ENCODE data around the gene ANAPC4.

Gene ANAPC4

DNA sequence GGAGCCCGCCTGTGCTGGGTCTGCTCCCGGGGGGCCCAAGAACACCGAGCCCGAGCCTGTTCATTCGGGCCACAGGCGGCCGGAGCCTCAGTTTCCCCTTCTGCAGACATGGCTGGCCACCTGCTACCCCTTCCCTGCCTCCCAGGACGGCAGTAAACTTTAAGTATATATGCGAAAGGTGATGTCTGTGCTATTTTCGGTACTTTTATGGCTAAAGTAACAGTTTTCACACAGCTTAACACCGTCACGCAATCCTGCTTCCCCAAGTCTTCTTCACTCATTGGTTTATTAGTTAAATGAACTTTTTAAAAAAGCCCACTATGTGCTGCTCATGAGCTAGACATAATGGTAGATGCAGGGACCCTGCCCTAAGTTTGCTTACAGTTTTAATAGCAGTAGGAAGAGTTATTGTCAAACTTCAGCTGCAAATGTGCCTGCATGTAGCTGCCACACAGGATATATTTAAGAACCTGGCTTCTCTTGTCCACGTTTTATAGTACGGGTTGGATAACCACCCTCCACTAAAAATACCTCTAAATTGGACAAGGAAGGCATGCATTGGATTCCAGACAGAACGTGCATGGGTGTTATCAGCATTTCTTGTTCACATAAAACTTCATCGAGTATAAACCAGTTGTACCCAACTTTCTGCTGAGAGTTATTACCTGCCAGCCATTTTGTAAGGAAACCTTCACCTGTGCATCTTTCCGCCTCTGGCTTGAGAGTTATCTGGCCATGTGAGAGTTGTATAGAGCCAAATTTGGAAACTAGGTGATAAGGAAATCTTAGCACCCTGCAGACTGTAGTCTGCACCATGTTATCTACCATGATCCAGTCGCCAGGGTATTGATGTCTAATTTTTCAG lies 741 bp downstream of the ANAPC4 start:
- no peak for DNase-seq

DNA sequence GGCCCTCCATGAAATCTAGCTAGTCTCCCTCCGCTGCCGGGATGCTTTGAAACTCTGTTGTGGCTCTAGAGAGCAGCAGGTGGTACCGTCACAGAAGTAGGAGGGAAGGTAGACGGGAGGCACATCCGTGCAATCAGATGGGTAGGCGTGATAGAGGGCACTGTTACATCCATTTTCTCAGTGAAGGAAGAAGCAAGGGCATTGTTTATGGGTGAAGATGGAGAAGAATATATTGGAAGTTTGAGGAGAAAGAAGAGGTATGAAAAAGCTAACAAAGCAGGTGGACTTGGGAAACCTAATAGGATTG lies 1.3 kb downstream of the ANAPC4 start:
- DNase-seq, result no peak

DNA sequence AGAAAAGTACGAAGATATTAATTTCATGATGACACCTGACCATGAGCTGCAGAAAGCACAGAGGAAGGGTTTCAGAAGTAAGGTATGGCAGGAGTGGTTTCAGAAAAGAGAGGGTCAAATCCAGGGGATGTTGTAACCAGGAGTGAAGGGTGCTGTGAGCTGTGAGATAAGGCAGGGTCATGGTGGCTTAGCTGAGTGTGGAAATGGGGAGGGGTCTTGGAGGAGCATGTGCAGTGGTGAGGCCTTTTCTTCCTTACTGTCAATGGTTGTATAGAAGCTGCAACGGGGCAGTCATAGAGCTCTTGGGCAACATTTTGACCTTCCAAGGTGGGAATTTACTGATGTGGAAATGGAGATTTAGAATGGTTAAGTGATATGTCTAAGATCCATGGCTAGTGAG lies 2.5 kb downstream of the ANAPC4 start:
- no peak for DNase-seq

DNA sequence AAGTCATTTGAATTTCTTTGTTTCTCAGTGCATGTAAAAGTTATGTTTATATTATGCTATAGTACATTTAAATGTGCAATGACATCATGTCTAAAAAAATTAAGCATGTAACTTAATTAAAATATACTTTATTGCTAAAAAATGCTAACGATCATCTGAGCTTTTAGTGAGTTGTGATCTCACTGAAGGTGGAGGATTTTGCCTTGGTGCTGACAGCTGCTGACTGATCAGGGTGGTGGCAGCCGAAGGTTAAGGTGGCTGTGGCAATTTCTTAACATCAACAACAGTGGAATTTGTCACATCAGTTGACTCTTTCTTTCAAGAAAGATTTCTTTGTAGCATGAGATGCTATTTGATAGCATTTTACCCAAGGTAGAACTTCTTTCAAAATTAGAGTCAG lies 6.6 kb downstream of the ANAPC4 start:
- DNase-seq, result no peak

DNA sequence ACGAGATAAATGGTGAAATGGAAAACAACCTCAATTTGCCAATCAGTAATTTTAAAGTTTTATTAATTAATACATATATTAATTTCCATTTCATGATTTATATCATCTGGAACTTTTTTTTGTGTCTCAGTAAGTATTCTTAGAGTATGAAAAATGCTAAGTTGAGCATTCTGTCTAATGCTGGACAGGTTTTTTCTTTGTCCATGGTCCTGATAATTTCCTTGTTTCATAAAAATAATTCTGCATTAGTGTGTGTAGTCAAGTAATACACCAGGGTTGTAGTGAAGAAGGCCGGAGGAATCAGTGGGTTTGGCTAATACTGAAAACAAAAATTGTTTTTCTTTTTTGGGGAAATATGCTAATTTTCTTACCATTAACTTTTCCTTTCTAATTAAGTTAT lies 9.9 kb downstream of the ANAPC4 start:
- no peak for DNase-seq

DNA sequence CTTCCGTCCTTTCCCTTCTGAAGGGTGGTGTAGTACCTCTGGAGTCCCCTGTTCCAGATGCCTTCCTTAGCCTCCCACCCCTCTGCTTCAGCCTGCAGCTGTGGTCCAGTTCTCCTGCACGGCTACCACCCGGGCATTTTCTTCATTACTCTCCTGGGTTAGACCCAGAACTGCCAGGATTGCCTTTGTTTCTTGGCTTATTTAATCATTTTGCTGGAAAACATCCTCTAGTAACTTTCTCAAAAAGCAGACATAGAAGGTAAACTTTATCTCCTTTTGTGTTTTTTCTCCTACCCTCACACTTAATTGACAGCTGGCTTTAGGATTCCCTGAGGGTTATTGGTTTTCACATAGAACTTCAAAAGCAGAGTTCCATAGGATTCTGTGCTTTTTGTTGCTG lies 20.2 kb downstream of the ANAPC4 start:
- DNase-seq, result no peak

DNA sequence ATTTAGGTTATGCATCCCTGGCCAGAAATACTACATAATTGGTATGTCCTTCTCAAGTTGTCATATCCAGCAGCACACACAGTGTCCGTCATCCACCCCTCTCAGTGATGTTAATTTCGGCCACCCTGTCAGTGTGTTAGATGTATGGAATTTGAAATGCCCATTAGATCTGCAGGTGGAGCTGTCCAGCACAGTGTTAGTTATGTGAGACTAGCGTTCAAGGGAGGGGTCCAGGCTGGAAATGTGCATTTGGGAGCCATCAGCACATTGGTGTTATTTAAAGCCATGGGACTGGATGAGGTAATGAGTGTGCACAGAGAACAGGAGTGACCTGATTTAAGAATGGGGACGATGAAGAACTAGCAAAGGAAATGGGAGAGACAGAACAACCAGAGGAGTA lies 22.4 kb downstream of the ANAPC4 start:
- DNase-seq, result no peak

DNA sequence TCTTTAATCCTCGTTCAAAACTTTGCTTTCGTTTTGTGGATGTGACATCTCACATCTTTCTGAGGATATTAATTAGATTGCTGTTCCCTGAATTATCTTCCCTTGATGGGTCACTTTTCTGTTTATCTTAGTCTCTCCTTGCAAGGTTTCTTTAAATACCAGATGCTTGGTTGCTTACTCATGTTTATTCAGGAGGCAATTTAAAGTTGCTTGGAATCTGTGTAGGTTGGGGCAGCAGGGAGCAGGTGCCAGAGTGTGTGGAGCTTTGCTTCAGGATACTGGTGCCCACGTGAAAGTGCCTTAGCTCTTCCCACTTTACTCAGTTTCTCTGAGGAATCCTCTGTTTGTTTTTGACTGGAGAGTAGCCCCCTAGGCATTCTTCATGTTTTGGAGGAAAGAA lies 24.0 kb downstream of the ANAPC4 start:
- no peak for DNase-seq

DNA sequence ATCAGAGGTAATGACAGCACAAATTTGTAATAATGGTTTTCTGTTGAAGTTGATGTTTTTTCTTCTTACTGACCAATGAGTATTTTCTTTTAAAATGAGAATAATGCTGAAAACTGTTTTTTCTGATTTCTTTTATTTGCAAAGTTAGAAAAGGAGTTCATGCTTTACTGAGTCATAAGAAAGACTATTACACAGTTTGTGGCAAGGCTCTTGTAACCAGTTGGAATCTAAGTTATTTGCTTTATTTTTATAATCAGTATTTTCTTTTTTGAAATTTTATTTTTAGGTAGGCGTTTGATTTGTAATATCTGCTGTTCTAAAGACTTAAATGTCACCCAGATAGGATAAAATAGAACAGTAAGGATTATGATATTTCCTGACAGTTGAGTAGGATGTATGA lies 25.5 kb downstream of the ANAPC4 start:
- DNase-seq, result no peak

DNA sequence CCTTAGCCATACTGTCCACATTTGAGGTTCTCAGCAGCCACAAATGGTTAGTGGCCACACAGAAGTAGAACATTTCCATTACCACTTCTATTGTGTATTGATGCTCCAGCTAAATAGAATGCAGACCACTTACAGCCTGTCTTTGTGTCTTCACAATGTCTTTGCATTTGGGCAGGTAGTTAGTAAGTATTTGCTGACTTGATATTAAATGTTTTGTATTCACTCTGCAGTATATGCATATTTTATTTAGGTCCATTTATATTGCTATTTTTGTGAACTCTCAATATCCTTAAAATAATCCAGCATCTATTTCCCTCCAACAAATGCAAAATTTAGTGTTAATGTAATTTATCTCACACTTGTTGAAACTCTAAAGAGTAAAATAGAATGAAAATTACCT lies 26.6 kb downstream of the ANAPC4 start:
- DNase-seq, result no peak

DNA sequence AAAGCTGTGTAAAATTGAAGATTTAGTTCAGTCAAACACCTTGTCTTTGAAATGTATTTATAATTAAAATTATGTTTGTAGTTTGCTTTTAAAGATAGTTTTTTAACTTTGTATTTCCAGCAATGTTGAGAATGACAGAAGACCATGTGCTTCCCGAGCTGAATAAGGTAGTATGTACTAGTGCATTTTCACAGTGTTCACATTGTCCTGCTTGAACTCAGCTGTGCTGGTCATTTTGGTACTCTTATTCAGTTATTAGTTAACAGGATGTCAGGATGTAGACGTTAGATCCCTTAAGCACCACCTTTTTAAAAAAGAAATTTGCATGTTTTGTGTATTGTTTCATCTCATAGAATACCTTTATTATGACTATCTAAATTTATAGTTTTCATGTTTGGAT lies 28.4 kb downstream of the ANAPC4 start:
- DNase-seq, result no peak

DNA sequence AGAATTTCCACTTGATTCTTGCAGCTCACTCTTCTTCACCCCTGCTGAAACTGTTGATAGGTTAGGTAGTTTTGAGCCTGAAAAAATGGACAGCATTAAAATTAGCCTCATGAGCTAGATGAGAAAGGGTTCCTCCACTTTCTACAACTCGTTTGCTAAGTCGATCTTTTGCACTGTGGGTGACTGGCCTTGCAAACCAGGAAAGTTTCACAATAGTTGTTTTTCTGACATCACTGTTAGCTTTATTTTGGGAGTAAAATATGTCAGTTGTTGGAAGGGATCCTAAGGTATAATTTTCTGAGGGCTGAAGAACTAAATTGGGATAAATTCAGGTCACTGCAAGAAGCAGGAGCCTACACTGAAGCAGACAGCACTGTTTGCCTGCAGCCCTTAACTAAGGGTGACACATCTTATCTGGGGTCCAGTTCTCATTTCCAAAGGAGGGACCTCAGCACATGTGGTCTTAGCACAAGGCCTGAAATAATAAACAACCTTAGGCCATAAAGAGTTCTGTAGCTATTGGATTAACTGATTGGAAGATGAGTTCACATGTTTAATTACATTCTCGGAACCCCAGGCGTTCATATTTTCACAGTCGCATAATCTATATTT lies 29.1 kb downstream of the ANAPC4 start:
- no peak for DNase-seq

DNA sequence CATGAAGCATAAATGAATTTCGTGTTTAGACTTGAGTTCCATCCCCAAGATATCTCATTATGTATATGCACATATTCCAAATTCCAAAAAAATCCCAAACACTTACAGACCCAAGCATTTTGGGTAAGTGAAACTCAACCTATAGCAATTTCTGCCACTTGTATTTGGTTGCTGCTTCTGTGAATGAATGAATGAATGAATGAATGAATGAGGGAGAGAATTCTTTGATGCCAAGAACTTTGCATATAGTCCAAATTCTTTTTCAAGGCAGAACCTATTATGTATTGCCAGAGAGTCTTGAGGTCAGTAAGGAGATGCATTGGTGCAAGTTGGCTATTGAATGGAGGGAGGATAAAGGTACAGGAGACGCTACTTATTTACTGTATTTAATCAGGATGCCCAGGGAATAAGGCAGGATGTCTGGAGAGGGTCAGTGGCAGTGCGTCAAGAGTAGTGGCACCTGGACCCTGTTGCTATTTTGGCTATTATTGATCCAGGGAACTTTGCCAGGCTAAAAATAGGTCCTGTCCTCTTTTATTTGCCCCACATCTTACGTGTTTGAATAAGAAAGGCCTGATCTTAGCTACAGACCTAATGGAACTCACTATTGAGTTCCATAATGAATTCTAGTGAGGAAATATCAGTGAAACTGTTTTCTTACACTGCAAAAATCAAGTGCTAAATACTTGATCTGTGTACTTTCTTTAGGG lies 33.9 kb downstream of the ANAPC4 start:
- DNase-seq, result no peak

DNA sequence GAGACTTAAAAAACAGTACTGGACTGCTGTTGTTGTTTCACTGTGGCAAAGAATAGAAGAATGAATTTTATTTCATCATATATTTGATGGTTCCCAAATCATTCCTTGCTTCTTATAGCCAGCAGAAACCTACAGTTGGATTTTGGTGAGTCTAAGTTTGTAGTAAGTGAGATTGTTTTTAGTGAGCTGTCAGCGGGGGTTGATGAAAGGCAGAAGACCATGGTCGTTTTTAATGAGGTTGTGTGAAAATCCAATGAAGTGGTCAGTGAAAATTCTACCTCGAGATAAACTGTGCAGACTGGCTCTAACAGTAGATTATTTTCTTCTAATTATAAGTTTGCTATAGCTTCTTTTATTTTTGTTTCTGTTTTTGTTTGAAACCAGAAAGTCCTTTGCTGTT lies 36.2 kb downstream of the ANAPC4 start:
- no peak for DNase-seq

DNA sequence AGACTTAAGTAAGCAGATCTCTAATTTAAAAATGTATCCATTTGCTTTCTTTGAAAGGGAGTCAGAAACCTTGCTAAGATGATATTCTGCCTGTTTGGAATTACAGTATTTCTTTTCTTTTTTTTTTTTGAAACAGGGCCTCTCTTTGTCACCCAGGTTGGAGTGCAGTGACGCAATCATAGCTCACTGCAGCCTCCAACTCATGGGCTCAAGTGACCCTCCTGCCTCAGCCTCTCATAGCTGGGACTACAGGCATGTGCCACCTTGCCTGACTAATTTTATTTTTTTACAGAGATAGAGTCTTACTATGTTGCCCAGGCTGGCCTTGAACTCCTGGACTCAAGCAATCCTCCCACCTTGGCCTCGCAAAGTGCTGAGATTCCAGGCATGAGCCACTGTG lies 40.0 kb downstream of the ANAPC4 start:
- no peak for DNase-seq

DNA sequence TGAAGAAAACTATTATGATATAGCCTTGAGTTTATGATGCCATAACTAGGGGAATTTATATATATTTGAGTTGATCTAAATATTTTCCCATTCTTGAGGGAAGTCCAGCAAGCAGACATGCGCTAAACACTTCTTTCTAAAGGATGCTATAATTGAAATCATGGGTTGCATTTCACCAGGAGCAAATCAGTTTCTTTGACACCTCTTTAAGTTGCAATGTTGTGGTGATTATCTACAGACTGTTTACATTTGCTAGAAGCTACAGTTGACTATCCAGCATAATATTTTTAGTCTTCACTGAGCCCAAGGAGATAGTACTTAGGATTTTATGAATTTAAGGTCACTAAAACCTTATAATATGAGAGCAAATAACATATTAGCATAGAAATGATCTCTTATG lies 43.9 kb downstream of the ANAPC4 start:
- DNase-seq, result no peak

DNA sequence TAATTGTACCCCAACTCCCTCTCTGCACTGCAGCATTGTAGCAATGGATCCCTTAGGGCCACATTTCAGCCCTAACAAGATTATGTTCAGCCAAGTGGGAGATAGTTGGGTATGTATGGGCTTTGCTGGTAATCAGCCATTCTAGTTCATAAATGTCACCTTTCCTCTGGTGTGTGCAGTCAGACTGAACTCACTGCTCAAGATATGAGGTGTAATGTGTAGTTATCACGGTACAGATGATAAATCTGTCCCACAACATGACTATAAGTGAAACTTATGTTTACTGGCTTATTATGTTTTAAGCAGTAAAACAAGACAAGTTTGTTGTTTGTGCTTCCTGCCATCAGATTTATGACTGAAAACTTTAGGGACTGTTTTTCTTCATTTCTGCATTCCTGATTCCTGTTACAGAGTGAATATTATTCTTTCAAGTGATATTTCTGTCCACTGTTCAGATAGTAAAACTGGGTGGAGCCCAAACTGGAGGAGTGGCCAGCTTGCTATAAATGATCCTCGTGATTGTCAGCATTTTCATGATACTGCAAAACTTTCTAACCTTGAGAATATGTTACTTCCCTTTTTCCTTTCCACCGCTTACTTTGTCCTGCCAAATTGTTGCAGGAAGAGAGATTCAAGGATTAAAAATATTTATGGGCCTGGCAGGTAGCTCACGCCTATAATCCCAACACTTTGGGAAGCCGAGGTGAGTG lies 44.9 kb downstream of the ANAPC4 start:
- DNase-seq, result no peak

DNA sequence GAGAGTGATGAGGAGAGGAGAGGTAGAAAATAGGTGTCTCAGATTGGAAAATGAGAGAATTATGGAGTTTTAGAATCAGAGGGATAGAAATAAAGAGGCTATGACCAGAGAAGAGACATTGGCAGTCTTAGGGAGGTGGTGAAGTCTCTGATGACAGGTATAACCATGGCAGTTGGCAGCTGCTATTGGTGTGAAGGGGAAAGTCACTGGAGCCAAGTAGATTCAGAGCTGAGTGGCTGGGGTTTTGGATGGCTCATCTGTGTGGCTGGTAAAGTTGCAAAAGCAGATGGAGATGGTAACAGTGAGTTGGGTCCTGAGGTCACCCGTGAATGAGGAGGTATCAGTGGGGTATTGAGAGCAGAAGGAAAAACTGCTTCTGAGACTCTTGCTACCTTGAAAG lies 46.5 kb downstream of the ANAPC4 start:
- no peak for DNase-seq

DNA sequence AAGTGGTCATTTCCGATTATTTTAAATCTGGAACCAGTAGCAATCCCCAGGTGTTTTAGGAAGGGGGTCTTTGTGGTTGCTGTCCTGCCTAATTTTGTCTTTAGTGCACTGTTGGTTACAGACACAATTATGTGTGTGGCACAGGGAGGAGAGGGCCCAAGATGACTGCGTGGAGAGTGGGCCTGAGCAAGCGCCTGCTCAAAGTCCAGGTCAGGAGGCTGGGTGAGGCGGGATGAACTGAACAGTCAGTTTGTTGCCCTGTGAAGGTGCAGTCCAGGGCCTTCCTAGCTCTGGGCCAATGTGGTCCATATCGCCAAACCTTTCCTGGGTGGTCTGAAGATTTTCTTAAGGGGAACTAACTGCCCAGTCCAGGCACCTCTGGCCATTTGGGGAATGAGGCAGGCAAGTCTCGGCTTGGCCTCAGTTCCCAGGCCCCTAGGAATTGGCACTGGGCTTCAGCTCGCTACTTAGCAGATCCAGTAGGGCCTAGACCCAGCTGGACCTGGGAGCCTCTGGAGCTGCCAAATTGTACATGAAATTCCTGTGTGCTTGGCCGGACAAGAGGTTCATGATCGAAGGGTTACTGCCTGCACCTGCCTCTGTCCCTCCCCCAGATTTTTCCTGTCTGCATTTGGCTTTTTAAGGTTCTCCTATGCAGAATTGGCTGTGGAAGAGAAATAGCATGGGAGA lies 47.6 kb downstream of the ANAPC4 start:
- DNase-seq, result no peak

DNA sequence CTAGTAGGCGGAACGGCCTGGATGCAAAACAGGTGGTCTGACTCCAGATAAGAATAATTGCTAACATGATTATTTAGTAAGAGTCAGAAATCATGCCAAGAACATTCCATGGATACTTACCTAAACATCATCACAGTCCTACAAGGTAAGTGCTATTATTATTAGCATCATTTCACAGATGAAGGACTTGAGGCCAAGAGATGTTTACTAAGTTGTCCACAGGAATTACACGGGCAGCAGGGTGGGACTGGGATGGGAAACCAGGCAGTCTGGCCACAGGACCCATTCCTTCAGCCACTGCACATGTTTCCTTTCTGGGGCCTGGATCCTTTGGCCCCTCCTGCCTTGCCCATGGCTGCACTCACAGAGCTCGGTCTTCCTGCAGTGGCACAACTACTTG lies 48.3 kb downstream of the ANAPC4 start:
- DNase-seq, result no peak

DNA sequence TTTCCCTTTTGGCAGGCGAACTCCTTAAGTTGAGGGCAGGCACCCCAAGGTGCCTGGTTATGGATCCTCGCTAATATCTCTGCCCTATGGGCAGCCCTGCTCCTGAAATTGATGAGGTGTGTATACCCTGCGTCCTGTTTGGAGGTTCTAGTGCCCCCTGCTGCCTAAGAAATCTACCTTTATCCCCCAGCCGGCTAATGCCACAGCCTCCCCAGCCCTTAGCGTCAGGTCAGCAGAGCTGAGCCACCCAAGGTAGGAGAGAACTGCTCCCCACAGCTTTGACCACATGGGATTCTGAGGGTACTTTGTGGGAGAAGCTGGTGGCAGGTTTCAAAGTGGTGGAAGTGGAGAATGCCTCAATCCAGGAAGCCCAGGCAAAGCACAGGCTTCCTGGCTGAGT lies 50.8 kb downstream of the ANAPC4 start:
- DNase-seq, result no peak

DNA sequence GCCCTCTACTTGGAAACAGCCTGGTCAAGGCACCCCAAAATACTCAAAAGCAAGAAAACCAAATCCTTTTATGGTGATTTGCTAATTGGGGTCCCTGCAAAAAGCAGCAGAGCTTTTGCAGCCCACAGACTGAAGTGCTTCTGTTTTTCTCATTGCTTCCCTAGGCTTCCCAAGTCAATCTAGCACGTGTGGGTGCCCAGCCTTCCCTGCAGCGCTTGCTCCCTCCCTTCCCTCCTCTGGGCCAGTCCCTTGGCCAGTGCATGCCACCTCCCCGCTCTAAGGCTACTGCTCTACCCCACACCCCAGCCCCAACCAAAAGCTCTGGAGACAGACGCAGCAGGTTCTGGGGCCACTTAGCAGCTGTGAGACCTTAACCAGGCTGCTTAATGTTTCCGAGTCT lies 53.6 kb downstream of the ANAPC4 start:
- no peak for DNase-seq

All from NCI-H1930 (cell line).